Fibroblast of skin of scalp (primary cell): Measurements from ENCODE around the gene SPP1.

Experiments used
- DNase-seq: peaks from one replicate; pipeline ENCODE4 v3.0.0-alpha.2; 2013

SPP1 gene

GRCh38 chr4:87956501-87956900, 19.0 kb upstream of the SPP1 start:
- DNase-seq = no peak

GRCh38 chr4:87957061-87957460, 18.5 kb upstream of the SPP1 start:
- DNase-seq = no peak

- no peak for DNase-seq
Observed at GRCh38 chr4:87961993-87962392, 13.5 kb upstream of the SPP1 start.

GRCh38 chr4:87962398-87963146, 12.9 kb upstream of the SPP1 start:
- DNase-seq = no peak

GRCh38 chr4:87965501-87965975, 10.0 kb upstream of the SPP1 start:
- no peak for DNase-seq

GRCh38 chr4:87966095-87966496, 9.4 kb upstream of the SPP1 start:
- no peak for DNase-seq

GRCh38 chr4:87967193-87967592, 8.3 kb upstream of the SPP1 start:
- no peak for DNase-seq

- DNase-seq = no peak
Observed at GRCh38 chr4:87970121-87970520, 5.4 kb upstream of the SPP1 start.

GRCh38 chr4:87971866-87972265, 3.6 kb upstream of the SPP1 start:
- no peak for DNase-seq

GRCh38 chr4:87973283-87974169, 2.0 kb upstream of the SPP1 start:
- DNase-seq = peak; percentile 79

GRCh38 chr4:87974856-87975462, 555 bp upstream of the SPP1 start:
- DNase-seq = no peak

GRCh38 chr4:87977521-87978278, 2.2 kb downstream of the SPP1 start:
- no peak for DNase-seq

- DNase-seq = no peak
Observed at GRCh38 chr4:87978681-87979080, 3.2 kb downstream of the SPP1 start.

GRCh38 chr4:87979810-87980209, 4.3 kb downstream of the SPP1 start:
- DNase-seq = no peak

- DNase-seq = no peak
Observed at GRCh38 chr4:87981486-87981885, 6.0 kb downstream of the SPP1 start.

- no peak for DNase-seq
Observed at GRCh38 chr4:87982036-87982435, 6.5 kb downstream of the SPP1 start.

GRCh38 chr4:87982446-87983010, 7.0 kb downstream of the SPP1 start:
- peak; percentile 19 for DNase-seq

- DNase-seq = no peak
Observed at GRCh38 chr4:87983996-87984395, 8.5 kb downstream of the SPP1 start.

- peak; percentile 60 for DNase-seq
Observed at GRCh38 chr4:87985097-87985886, 9.8 kb downstream of the SPP1 start.

GRCh38 chr4:87985887-87986200, 10.3 kb downstream of the SPP1 start:
- DNase-seq = no peak

GRCh38 chr4:87986508-87986907, 11.0 kb downstream of the SPP1 start:
- no peak for DNase-seq

- DNase-seq = no peak
Observed at GRCh38 chr4:87989765-87990164, 14.3 kb downstream of the SPP1 start.
